ENCODE measurements around the gene SPG7.

SPG7 gene

DNA sequence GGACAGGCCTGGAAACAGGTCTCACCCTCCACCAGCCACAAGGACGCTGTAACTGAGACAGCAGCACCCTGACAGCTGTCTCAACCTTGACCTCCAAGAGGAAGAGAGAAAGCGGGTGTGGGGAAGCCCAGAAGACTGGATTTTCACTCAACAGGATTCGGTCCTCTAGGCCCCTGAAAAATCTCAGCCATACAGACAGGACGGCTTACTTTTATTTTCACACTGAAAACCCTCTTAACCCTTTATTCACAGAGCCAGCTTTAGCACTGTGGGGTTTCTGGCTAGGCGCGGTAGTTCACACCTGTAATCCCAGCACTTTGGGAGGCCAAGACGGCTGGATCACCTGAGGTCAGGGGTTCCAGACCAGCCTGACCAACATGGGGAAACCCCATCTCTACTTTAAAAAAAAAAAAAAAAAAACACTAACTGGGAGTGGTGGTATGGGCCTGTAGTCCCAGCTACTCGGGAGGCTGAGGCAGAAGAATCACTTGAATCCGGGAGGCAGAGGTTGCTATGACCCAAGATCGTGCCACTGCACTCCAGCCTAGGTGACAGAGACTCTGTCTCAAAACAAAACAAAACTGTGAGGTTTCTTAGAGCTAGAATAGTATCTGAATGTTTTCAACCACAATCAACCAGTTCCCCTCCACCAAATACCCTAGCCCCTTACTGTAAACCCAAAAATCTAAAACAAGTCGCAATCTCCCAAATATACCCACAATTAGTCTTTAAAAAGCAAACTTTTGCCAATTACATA, 23.1 kb upstream of the SPG7 start:
- no peak for DNase-seq (ENCODE audit: low read depth in 2 of 3, low spot score in 2 of 3)

DNA sequence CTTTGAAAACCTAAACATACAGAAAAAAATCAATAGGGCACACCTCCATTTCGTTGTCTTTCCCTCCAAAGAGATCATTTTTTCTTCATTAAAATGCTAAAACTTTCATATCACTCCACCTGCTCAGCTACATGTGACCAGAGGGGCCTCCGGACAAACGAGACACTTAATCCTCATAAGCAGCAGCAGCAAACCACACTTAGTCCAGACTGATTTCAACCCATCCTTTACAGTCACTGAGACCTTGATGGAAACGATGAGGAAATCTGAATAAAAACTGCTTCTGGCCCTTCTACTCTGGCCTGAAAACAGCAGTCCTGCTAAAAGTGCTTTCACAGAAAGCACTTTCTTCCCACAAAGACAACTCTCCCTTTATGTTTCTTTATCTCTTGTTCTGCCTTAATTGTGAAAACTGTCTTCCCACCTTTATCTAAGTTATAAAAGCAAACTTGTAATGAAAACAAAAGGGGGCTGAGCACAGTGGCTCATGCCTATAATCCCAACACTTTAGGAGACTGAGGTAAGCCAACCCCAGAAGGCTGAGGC, 22.4 kb upstream of the SPG7 start:
- DNase-seq (ENCODE audit: low read depth in 2 of 3, low spot score in 2 of 3), result no peak

DNA sequence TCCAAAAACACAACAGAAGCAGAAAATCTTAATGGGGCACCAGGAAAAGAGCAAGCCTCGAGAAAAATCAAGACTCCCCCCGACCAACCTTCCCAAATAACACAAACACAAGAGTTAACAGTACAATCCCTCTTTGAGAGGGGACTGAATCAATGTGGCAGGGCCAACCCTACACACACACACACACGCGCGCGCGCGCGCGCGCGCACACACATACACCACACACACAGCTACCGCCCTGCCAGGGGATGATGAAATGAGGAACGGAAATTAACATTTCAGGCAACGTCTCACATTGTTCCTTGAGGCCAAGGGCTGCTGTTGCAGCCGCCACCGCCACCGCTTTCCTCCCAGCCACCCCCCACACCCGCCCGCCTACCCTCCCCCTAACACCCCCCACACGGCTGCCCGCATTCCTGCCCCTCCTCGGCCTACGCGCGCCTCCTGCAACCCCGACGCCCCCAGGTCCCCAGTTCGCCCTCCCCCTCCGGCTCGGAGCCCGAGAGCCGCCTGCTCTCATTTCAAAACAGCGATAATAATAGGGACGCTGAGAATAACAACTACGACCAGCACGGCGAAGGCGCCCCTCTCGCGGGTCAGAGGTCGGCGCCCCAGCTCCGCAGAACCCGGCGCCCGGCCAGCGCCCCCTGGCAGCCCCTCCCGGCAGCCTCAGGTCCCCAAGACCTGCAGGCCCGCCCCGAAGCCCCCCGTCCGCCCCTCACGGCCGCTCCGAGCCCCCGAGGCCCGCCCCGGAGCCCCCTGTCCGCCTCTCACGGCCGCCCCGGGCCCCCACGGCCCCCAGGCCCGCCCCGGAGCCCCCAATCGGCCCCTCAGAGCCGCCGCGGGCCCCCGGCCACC, 18.9 kb upstream of the SPG7 start:
- DNase-seq (ENCODE audit: low read depth in 2 of 3, low spot score in 2 of 3), result peak; percentile 64 to 68 (median 67)

DNA sequence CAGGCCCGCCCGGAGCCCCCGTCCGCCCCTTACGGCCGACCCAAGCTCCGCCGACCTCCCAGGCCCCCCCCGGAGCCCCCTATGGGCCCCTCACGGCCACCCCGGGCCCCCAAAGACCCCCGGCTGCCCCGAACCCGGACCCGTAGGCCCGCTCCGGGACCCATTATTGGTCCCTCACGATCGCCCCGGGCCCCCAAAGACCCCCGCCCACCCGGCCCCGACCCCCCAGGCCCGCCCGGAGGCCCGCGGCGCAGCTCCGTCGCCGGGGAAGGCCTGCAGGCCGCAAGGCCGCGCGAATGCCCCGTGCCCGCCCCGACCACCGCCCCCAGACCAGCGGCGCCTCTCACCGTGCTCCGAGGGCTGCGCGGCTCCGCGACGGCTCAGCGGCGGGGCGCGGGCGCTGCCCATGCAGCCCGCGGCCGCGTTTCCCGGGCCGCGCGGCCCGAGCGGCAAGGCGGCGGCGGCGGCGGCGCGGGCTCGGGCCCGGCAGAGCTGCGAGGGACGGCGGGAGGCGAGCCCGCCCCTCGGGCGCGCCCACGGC, 18.2 kb upstream of the SPG7 start:
- no peak for DNase-seq (ENCODE audit: low read depth in 2 of 3, low spot score in 2 of 3)

DNA sequence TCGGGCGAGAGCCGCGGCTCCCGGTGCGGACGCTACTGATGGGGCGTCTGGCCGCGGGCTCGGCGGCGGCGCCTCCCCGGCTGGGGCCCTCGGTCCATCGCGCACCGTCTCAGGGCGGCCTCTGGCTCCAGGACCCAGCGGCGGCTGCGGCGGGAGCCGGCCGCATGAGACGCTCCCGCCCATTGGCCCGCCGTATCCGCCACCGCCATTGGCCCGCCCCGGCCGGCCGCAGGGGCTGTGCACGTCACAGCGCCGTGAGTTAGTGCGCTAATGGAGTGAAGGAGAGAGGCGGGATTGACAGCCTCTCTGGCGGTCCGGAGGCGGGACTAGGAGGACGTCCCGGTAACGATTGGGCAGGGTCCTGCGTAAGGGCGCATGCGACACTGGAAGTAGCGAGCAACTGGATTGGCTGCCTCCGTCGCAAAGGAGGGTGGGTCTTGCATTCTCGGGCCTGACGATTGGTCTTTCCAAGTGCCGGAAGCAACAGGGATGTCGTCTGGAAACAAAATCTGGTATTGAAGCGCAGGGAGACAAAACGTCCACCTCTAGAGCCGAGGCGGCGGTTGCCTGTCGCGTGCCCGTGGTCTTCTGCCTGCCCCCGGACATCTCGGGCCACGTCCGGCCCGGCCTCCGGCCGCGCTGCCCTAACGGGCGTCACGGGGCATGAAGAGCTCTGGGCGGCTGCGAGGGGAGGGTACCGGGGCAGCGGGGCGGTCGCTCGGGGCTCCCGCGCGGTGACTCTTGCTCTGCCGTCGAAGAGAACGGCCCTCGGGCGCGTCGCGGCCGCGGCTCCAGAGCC, 17.6 kb upstream of the SPG7 start, which contains the start of gene ANKRD11:
ANKRD11 (minus strand) TSS at position 123 of the 799 bp plus-strand sequence. CDS start 173,542 bp downstream, outside the sequence.
- DNase-seq (ENCODE audit: low read depth in 2 of 3, low spot score in 2 of 3), result peak; percentile 89 to 98 (median 96)

GRCh38 chr16:89491238-89491869, 16.8 kb upstream of the SPG7 start:
- no peak for DNase-seq (ENCODE audit: low read depth in 2 of 3, low spot score in 2 of 3)

DNA sequence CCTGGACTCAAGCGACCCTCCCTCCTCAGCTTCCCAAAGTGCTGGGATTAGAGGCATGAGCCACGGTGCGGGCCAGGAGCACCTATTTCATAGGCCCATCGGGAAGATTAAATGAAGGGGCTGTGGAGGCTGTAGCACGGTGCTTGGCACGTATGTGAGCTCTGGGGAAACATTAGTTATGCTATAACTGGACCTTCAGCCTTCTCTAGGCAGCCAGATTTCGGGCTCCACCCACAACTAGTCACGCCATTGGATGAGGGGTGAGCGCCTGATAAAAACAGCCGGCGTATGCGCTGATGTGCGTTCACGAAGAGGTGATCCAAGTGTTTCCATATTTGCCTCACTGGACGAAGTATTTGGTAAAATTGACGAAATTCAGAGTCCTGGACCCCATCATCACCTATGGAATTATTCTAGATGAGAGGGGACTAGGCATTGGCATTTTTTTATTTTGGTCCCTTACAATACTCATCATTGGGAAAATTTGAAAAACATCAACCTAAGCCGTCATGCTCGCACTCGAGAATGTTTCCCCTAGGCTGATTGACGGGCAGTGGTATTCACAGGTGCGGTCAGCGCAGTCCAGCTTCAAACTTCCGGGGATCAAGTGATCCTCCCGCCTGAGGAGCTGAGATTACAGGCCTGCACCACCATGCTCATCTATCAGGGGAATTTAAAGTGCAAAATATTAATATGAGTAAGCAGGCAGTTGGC, 16.1 kb upstream of the SPG7 start:
- no peak for DNase-seq (ENCODE audit: low read depth in 2 of 3, low spot score in 2 of 3)

GRCh38 chr16:89493776-89494175, 14.4 kb upstream of the SPG7 start:
- DNase-seq (ENCODE audit: low read depth in 2 of 3, low spot score in 2 of 3), result no peak

- DNase-seq (ENCODE audit: low read depth in 2 of 3, low spot score in 2 of 3), result no peak
Measured at GRCh38 chr16:89495121-89495520, 13.1 kb upstream of the SPG7 start.

- no peak for DNase-seq (ENCODE audit: low read depth in 2 of 3, low spot score in 2 of 3)
Measured at GRCh38 chr16:89498839-89499238, 9.4 kb upstream of the SPG7 start.

GRCh38 chr16:89499767-89500166, 8.4 kb upstream of the SPG7 start:
- DNase-seq (ENCODE audit: low read depth in 2 of 3, low spot score in 2 of 3), result no peak

GRCh38 chr16:89502081-89502843, 5.9 kb upstream of the SPG7 start:
- DNase-seq (ENCODE audit: low read depth in 2 of 3, low spot score in 2 of 3), result no peak

DNA sequence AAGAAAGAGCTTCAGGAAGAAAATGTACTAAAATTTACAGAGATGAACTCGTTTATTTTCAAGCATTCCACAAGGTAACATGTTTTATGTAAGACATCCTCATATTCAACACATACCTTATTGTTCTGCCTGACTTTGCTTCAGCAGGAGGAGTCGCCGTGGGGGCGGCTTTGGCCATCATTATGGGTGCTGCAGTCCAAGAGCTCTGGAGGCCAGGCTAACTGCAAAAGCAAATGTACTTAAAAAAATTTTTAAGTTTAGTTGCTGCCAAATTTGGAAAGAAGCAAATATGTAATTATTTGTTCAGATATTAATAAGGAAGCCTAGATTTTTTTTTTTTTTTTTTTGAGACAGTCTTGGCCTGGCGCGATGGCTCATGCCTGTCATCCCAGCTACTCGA, 4.1 kb upstream of the SPG7 start:
- no peak for DNase-seq (ENCODE audit: low read depth in 2 of 3, low spot score in 2 of 3)

DNA sequence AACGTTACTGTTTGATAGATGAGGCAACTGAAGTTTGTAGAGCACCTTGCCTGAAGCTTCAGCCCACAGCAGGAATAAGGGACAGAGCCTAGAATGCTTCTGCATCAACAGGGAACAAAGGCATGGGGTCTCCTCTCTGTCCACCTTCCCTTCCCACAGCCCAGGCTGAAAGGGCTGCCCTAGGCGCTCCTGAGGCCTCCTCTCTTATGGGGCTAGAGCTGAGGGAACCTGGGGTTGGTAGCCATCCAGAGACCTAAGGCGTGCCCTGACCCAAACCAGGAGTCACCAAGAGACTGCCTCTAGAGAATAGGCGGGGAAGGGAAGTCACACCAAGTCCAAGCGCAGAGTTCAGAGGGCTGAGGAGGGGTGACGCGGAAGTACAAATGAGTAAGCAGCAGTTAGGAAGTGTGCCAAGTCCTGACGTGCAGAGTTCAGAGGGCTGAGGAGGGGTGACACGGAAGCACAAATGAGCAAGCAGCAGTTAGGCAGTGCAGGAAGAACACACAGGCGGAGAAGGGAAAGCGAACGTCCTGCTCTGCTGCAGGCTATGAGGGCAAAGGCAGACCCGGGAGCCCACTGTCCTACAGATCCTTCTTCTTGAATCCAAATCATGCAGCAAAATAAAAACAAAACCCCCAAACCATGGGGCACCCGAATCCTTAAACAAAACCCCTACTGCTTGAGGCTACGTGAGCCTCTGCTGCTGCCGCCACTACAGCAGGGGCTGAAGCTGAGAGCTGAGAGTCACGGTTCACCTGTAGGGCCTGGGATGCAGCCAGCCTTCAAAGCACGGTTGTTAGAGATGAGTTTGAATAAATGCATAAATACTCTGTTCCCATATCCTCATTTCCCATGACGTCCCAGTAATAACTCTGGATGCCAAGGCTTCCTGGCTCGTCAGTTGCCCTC, 2.7 kb upstream of the SPG7 start:
- peak; percentile 53 to 83 (median 60) for DNase-seq (ENCODE audit: low read depth in 2 of 3, low spot score in 2 of 3)

DNA sequence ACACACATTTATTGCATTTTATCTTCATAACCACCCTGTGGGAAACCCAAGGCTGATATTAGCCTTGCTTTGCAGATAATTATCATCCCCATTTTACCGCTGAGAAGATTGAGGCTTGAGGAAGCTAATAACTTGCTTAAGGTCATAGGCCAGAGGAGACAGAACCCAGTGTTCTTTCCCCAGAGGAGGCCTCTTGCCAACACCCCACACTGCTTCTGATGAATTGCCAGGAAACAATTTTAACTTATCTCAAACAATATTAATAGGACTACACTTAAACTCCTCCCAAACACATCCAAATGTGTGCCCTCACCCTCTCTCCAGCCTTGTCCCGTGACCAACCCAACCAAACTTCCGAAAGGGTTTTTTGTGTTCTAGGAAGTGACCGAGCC, 2.1 kb upstream of the SPG7 start:
- no peak for DNase-seq (ENCODE audit: low read depth in 2 of 3, low spot score in 2 of 3)

- DNase-seq (ENCODE audit: low read depth in 2 of 3, low spot score in 2 of 3), result peak in 1 of 3 experiments; percentile 14
Measured at GRCh38 chr16:89506791-89507191, 1.4 kb upstream of the SPG7 start.

DNA sequence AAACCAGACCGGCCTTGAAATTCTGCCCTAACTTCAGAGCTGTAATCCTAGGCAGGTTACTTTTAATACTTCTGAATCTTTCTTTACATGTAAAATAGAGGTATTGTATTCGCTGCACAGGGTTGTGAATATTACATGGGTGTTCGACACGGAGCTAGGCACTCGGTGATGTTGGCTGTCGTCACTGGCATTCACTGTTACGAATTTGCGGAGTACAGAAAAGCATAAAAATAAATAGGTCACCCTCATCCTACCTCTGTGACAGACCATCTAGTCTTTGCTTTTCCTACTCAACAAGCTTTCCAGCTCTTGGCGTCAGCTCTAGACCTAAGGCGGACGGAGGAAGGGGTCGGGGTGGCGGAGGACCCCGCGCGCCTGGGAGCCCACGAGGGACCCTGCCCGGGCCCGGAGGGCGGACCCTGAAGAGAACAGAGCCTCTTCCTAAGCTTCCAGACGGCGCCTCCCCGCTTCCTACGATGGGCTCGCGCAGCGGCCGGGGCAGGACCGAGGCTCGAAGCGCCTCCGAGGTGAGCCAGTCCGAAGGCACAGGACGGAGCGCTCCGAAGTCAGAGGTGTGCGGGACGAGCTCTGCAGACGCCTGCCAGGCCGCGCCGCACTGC, 879 bp upstream of the SPG7 start:
- DNase-seq (ENCODE audit: low read depth in 2 of 3, low spot score in 2 of 3), result peak in 1 of 3 experiments; percentile 3
